GM21717 (cell line): ENCODE results near the gene SUSD3.

Experiments used
- ATAC-seq: cut with Tn5 transposase; IDR thresholded peaks from one replicate; pipeline ENCODE4 v1.9.1; 2021; ENCODE audit warnings: mild to moderate bottlenecking, moderate library complexity; ENCODE audit not compliant: unreplicated experiment

Gene SUSD3

DNA sequence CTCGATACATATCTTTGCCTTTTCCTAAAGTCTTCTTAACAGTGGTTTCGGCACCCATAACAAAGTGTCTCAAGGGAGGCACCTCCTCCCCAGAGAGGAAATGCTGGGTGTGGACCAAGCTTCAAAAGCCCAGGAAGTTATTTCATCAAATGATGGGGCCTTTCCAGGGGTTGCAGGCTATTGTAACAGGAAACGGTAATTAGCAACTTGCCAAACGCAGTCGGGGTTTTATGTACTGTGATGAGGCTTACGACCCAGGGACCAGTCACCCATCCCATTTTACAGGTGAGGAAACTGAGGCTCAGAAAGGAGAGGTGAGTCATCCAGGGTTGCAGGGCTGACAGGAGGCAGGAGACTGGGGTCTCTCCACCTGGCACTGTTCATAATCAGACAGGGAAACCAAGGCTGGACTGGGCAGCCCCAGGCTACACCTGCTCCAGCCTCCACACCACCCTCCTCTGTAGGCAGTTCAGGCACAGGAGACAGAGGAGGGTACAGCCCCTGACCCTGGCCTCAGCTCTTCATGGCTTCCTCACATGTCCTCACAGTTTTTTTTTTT lies 30.0 kb upstream of the SUSD3 start:
- no peak for ATAC-seq

DNA sequence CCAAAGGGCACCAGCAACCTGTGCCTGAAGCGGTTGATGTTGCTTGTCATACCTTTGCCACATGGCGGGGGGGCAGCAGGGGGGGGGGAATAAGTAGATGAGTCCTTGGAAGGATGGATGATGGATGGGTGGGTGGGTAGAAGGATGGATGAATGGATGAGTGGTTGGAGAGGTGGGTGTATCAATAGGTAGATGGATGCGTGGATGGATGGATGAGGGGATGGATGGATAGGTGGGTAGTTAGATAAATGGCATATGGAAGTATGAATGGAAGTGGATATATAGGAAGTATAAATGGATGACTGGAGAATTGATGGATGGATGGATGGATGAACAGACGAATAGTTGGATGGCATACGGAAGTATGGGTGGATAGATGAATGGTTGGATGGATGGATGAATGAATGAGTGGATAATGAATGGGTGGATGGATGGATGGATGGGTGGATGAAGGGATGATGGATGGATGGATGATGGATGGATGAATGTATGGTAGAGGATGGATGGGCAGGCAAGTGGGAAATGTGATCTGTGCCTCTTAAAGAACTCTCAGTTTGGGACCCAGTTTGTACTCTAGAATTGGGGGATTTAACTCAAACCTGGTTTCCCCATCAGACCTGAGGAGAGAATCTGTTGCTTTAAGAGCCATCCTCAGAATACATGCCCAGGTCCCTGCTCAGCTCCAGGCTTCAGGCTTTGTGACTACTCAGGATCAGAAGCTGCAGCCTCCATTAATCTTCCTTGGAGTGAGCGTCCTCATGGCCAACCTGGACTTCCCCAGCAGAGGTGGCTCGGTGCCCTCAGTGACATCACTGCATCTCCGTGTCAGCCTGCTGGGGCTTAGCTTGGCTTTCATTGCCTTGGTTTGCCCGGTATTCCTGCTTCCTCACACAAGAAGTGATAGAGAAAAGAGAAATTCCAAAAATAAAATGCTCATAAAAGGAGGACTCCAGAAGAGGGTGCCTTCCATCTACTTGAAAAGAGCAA lies 27.6 kb upstream of the SUSD3 start:
- ATAC-seq = no peak

DNA sequence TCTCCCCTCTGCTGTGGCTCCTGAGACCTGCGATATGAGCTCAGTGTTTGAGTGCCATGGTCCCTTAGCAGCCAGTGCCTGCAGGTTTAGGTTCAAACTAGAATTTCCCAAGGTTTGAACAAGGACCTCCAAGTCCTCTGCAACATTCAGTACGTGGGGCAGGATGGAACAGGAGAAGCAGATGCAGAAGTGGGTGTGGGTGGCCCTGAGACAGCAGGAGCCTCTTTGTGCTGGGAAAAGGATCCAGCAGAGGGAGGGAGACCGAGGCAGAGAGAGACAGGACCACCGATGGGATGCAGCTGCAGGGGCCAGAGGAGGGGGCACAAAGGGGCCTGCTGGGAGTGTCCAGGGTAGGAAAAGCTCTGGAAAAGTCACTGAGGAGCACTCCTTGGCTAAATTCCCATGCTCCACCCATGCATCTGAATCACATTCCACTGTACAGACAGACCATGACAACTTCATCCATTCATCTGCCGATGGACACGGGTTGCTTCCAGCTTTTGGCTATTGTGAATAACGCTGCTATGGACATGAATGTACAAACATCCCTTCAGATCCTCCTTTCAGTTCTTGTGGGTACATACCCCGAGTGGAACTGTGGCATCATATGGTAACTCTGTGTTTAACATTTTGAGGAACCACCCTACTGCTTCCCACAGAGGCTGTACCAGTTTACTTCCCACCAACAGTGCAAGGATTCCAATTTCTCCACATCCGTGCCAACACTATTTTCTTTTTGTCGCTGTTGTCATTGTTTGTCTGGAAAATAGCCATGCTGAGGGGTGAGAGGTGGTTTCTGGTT lies 26.7 kb upstream of the SUSD3 start:
- ATAC-seq = no peak

DNA sequence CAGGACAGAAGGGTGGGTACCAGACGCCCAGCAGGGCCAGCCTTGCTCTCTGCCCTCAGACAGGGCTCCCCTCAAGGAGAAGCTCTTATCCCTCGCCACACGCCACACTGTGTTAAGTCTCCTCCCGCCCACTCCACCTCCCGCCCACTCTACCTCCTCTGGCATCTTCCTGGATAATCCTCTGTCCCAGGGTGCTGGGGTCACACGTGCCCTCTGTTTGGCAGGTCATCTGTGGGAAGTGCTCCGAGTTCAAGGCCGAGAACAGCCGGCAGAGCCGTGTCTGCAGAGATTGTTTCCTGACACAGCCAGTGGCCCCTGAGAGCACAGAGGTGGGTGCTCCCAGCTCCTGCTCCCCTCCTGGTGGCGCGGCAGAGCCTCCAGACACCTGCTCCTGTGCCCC lies 26.0 kb upstream of the SUSD3 start:
- ATAC-seq = no peak

DNA sequence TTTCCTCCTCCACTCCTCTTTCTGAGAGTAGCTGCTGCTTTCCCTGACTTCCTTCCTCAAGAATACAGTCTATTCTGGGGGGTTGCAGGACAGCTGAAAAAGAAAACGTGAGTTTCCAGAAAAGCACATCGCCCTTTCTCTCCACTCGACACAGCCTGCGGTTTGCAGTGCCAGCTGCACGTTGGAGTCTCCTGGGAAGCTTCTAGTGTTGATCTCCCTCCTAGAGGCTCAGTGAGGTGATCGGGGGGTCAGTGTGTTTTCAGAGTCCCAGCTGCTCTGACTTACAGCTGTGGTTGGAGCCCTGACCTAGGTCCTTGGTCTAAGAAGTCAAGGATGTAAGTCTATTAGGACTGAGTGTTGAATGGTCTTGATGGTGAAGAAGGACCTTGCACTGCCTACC lies 25.0 kb upstream of the SUSD3 start:
- no peak for ATAC-seq

DNA sequence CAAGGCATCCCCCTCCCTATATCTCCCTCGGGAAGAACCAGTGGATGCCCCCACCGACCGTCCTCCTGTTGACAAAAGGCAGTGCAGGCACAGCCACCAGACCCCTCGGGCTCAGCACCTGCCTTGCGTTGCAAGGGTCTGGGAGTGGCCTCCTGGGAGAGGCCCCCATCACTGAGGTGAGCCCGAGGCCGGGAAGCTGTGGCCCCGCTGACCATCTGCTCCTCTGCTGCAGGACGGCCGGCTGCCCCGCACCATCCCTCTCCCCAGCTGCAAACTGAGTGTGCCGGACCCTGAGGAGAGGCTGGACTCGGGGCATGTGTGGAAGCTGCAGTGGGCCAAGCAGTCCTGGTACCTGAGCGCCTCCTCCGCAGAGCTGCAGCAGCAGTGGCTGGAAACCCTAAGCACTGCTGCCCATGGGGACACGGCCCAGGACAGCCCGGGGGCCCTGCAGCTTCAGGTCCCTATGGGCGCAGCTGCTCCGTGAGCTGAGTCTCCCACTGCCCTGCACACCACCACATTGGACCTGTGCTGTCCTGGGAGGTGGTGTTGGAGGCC lies 23.3 kb upstream of the SUSD3 start:
- ATAC-seq = no peak

DNA sequence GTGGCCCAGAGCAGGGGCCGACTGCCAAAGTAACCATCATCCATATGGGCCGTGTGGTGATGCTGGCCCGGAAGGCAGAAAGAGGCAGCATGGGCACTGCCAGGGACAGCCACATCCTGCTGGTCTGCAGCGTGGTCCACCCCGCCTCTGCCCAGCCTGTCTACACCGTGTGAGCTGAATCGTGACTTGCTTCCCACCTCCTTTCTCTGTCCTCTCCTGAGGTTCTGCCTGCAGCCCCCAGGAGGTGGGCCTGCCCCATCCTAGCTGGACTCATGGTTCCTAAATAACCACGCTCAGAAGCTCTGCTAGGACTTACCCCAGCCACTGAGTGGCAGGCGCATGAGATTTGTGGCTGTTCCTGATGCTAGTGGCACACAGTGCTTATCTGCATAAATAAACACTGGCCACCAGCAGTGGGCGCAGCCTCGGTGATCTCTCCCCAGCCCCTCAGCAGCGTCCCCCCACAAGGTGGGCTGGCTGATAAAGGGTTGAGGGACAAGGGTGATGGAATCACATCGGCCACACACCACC lies 22.6 kb upstream of the SUSD3 start:
- no peak for ATAC-seq

DNA sequence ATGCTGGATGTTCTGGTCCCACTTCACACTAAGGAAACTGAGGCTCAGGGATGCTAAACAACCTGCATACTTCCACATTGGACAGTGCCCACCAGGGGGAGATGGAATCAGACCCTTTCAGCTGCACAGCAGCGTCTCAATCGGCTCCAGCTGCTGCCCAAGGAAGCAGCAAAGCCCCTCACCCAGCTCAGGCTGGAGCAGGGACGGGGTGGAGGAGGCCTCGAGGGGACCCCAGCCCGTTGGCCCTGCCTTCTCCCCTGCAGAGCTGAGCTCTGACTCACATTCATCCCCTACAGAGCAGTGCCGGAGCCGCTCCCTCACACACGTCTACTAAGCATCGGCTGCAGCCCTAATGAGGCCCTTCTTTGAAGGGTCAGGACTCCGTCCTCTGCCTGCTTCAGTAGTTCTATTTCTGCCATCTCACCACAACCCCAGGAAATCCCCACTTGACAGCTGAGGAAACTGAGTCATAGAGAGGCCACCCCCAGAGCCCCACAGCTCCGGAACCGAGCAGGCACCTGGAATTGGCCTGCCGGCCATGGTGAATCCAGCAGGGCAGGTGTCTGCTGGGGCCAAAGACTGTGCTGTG lies 21.5 kb upstream of the SUSD3 start:
- ATAC-seq = no peak

DNA sequence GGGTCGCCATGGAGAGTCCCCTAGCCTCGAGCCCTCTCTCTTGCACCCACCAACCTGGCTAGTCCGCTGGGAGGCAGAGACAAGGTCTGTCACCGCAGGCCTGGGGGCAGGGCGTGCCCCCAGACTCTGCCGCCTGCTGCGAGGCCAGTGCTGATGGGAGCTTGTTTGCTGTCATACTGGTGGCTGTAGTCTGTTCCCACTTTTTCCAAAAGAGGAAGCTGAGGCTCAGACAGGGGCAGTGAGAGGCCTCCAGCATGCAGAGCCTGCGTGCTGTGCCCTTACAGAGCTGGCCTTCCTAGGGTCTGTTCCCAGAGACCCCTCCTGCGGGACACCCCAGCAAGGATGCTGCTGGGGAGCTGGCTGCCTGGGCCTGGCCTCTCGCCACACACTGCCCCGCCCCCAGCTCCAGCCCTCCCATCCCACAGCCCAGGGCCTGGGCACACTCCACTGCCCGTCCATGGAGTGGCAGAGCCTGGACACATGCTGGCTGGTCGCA lies 21.0 kb upstream of the SUSD3 start:
- ATAC-seq = no peak

DNA sequence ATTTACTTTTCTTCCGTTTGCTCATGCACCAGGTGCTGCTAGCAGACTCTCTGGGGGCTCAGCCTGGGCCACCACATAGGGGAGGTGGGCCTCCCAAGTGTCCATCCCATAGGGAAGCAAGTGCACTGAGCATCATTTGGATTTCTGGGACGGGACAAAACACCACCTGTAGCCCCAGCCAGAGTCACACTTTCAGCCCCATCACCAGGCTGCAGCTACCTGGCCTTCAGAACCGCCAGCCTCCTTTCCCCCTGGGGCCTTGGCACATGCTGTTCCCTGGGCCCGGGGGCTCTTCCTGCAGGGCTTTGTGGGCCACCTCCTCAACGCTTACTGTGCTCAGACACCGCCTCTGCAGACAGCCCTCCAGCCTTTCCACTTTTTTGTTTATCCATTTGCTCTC lies 19.6 kb upstream of the SUSD3 start:
- ATAC-seq = no peak

DNA sequence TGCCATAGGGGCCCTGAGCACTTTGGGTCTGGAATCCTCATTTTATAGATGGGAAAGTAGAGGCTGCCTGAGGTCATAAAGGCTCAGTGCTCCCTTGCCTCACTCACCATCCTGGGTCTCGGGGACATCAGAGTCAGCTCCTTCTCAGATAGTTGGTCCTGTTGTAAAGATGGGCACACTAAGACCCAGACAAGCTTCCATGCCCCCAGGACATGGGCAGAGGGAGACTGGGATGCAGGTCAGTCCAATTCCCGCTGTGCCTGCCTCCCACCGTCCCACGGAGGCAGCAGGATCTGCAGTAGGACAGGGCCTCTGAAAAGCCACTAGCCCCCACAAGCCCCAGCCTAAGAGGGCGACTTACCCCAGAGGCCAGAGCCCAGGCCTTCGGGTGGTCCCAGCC lies 19.0 kb upstream of the SUSD3 start:
- no peak for ATAC-seq

DNA sequence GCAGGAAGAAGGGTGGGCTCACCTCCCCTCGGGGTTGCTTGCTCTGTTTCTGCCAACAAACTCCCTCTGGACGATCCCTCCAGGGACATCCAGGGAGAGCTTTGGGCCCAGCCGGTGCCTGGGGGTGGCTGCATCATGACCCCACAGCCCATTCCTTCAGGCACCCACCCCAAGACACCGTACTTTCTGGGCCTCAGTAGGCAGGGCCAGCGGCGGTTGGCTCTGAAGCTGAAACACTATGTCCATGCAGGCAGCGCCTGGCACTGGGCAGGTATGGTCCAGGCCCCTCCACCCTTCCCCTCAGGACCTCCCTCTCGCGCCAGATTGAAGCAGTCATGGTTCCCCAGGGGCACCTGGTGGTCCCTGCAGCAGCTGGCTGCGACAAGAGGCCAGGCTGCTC lies 18.5 kb upstream of the SUSD3 start:
- no peak for ATAC-seq

DNA sequence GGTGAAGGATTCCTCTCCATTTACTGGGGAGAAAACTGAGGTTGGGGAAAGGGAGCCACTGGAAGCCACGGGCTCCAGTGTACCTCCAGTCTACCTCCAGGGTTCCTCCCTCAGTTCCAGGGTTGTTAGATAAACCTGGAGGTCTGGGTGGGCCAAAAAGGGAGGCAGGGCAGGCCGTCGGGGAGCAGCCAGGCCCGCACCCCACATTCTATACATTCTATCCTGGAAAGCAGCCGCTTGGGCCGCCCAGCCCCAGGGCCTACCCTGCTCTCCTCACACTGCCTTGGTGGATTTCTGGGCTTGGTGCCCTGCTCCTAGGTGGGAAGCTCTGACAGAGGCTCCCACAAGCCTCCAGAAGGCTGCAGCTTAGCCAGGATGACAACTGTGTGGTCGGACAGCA lies 18.1 kb upstream of the SUSD3 start:
- no peak for ATAC-seq

DNA sequence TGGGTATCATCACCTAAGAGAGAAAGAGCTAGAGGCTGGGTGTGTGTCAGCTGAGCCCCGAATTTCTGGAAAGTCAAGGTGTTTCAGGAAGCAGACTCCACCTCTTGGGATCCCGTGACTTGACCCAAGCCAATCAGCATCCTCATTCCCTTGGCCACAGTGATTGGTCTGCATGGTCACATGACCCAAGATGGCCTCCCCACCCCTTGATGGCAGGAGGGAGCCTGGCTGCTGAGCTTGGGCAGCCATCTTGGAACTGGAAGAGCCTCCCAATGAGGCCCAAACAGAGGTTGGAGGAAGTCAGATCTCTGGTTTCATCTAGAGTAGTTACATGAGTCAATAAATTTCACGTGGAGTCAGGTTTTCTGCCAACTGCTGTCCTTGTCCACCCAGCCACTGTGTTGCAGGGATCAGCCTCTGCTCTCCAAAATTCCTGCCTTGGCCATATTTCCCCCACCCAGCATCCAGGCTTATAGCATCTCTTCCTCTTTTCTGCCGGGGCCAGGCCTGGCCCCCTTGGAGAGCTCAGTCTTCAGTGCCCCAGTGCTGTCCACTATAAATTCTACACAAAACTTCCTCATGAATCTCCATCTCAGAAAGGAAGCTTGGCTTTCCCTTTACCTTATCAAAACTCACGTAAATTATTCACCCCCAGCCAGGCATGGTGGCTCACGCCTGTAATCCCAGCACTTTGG lies 17.2 kb upstream of the SUSD3 start:
- no peak for ATAC-seq

DNA sequence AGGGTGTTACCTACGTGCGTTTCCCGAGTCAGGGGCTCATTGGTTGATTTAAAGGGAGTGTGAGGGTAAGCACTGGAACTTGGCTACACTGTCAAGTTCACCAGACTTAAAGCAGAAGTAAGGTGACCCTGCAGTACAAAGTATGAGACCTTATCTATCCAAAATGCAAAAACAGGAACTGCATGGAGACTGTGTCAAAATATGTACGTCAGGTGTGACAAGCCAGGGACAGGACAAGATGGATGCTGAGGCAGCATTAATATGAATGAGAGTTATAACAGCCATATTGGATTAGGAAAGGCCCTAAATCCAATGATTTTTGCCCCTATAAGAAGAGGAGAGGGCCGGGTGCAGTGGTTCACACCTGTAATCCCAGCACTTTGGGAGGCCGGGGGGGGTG lies 15.4 kb upstream of the SUSD3 start:
- no peak for ATAC-seq

DNA sequence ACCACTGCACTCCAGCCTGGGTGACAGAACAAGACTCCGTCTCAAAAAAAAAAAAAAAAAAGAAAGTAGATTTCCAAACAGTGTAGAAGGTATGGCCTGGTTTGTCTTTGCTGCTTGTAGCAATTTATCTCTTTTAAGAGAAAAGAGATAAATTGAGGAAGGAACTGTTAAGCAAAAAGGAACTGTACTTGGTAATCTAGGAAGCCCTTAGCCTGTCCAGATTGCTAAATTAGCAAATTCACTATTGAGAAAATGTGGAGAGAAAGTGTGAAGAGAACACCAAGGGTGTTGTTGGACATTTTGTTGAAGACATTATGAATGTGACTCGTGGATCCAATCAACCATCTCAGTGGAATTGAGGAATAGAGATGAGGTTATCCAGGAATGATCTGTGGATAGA lies 13.0 kb upstream of the SUSD3 start:
- ATAC-seq = no peak

DNA sequence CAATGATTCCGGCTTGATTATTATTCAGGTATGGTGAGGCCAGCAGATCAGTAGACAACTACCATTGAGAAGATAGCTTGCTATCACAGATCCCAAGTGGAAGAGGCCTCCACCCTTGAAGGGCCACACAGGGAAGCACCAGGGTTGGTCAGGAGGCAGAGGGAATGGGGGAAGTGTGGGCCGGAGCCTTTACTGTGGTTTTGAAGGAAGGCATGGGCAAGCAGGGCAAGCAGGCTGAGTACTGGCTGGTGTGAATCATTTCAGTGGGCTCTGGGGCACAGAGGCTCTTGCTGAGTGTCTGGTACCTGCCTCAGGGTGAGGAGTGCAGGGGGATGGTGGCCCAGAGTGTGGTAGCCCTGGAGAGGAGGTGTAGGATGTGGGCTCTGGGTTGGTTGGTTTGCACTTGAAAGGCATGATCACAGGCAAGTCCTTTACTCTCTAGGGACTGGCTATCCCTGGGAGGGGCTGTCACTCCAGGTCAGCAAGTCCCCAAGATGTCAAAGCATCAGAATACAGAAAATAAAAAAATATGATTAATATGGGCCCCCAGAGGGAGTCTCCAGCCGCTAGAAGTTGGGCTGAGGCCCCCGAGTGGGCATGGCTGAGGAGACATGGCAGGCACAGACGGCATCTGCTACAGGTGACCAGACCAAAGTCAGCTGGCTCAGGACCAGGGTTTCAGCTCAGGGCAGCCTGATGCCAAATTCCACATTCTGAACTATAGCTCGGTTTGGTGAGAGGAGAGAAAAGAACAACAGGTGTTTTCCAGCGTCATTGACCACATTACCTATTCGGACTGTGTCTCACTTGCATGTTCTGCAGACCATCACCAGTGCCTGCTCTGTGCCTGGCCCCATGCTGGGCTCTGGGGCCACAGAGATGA lies 9.7 kb upstream of the SUSD3 start:
- no peak for ATAC-seq

DNA sequence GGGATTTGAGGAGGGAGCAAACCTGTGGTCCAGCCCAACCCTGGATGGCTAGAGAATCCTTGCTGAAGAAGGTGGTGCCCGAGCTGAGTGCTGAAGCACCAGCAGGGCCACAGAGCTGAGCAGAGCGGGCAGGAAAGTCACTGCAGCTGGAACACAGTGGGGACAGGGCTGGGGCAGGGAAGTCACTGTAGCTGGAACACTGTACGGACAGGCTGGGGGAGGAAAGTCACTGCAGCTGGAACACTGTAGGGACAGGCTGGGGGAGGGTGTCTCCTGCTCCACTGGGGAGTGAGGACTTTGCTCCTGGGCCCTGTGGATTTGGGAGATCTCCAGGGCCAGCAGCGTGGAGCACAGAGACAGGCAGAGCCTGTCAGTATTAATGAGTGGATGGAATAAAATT lies 9.0 kb upstream of the SUSD3 start:
- ATAC-seq = no peak

DNA sequence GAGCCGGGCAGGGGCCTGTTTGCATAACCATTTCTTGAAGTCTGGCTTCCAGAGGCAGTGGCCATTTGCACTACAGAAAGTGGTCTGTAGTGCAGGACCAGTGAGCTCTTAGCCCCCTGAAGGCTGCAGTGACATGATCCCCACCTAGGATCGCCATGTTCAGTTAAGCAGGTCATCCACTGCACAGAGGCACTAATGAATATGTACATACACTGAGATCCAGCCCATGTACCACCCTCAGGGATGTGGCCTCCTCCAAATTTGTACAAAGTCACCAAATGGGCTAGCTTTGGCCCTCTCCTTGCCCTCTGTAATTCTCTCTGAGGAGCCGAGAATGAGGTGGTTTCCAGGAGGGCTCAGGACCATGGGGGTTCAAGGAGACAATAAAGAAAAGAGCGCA lies 8.3 kb upstream of the SUSD3 start:
- no peak for ATAC-seq
